GM20431 (cell line): Measurements from ENCODE around the gene TMOD1.
"Not testable (repeated sequence)": the region's sequence is repeated elsewhere in the genome, so short reads cannot be mapped to it uniquely, and the experiment has no call there.

Source experiments
- in situ Hi-C: fragments of 300-500 bp; cut with MseI, MboI; formaldehyde crosslinking; loops from one replicate; pipeline ENCODE4 v1.15.0; 2020; ENCODE audit warnings: low sequenced_read_pairs; ENCODE audit not compliant: unreplicated experiment

Gene TMOD1

GRCh38 chr9:97501177-97501971 is at the start of gene TMOD1:
Gene TMOD1 (plus strand): TSS chr9:97501666. CDS start chr9:97524189, 22,523 bp downstream.
- in situ Hi-C loops, result no loop called here

- in situ Hi-C loops, result not testable (repeated sequence)
These were observed 47.9 kb upstream of the TMOD1 start for GRCh38 chr9:97453573-97453972.

- in situ Hi-C loops, result not testable (repeated sequence)
These were observed 44.6 kb upstream of the TMOD1 start for GRCh38 chr9:97456841-97457240.

- in situ Hi-C loops, result no loop called here
These were observed 42.1 kb upstream of the TMOD1 start for GRCh38 chr9:97459326-97459725.

- in situ Hi-C loops, result loop anchor here (10.0 kb wide), 1 partner anchor 143 kb away; no protein-coding TSS in a partner anchor
These were observed 39.3 kb upstream of the TMOD1 start for GRCh38 chr9:97462159-97462558.

- in situ Hi-C loops, result loop anchor here (10.0 kb wide), 1 partner anchor 142 kb away; no protein-coding TSS in a partner anchor
These were observed 38.6 kb upstream of the TMOD1 start for GRCh38 chr9:97462914-97463313.

- in situ Hi-C loops, result loop anchor here (10.0 kb wide), 1 partner anchor 136 kb away; no protein-coding TSS in a partner anchor
These were observed 32.6 kb upstream of the TMOD1 start for GRCh38 chr9:97468658-97469448.

GRCh38 chr9:97470076-97470475 is 31.4 kb upstream of the TMOD1 start:
- in situ Hi-C loops, result no loop called here

GRCh38 chr9:97473717-97474116 is 27.7 kb upstream of the TMOD1 start:
- in situ Hi-C loops, result no loop called here

GRCh38 chr9:97474372-97474925 is 27.0 kb upstream of the TMOD1 start:
- in situ Hi-C loops, result no loop called here

- in situ Hi-C loops, result no loop called here
These were observed 26.4 kb upstream of the TMOD1 start for GRCh38 chr9:97475059-97475458.

- in situ Hi-C loops, result no loop called here
These were observed 23.0 kb upstream of the TMOD1 start for GRCh38 chr9:97478301-97478981.

GRCh38 chr9:97479496-97480159 is 21.8 kb upstream of the TMOD1 start:
- in situ Hi-C loops, result no loop called here

- in situ Hi-C loops, result no loop called here
These were observed 21.3 kb upstream of the TMOD1 start for GRCh38 chr9:97480174-97480573.

GRCh38 chr9:97480749-97481148 is 20.7 kb upstream of the TMOD1 start:
- in situ Hi-C loops, result no loop called here

- in situ Hi-C loops, result no loop called here
These were observed 17.3 kb upstream of the TMOD1 start for GRCh38 chr9:97484134-97484533.

GRCh38 chr9:97487107-97487506 is 14.4 kb upstream of the TMOD1 start:
- in situ Hi-C loops, result no loop called here

- in situ Hi-C loops, result no loop called here
These were observed 13.6 kb upstream of the TMOD1 start for GRCh38 chr9:97487861-97488260.

- in situ Hi-C loops, result no loop called here
These were observed 10.1 kb upstream of the TMOD1 start for GRCh38 chr9:97491216-97491999.
